ENCODE measurements around the gene ADCY2. TPM values are rescaled to one million over a fixed set of nuclear protein-coding genes. Genes with fewer than 3 reads are reported as not detected.

The ADCY2 gene
- total RNA-seq, 4 donors from 2014 or later: 0.34 to 2.7 (median 1.5) TPM

DNA sequence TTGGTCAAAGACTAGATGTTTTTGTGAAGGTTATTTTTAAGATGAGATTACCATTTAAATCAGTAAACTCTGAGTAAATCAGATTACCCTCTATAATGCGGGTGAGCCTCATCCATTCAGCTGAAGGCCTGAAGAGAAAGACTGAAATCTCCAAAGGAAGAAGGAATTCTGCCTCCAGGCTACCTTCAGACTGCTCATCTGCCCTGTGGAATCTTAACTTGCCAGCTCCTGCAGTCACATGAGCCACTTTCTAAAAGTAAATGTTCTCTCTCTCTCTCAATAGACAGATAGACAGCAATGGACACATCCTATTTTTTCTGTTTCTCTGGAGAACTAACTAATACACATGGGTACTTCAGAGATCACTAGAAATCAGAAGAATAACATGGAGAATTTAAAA, 272.2 kb downstream of the ADCY2 start:
- no peak for DNase-seq
- H3K36me3 ChIP-seq: no peaks in the 10 kb centered on the region
- TF ChIP-seq POLR2A (IDR thresholded peaks at IDR 0.05): no peak
- TF ChIP-seq, protein P1, sequence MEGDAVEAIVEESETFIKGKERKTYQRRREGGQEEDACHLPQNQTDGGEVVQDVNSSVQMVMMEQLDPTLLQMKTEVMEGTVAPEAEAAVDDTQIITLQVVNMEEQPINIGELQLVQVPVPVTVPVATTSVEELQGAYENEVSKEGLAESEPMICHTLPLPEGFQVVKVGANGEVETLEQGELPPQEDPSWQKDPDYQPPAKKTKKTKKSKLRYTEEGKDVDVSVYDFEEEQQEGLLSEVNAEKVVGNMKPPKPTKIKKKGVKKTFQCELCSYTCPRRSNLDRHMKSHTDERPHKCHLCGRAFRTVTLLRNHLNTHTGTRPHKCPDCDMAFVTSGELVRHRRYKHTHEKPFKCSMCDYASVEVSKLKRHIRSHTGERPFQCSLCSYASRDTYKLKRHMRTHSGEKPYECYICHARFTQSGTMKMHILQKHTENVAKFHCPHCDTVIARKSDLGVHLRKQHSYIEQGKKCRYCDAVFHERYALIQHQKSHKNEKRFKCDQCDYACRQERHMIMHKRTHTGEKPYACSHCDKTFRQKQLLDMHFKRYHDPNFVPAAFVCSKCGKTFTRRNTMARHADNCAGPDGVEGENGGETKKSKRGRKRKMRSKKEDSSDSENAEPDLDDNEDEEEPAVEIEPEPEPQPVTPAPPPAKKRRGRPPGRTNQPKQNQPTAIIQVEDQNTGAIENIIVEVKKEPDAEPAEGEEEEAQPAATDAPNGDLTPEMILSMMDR (IDR thresholded peaks at IDR 0.05): no peak
- WGBS, 2 donors: 78 to 84% methylated on average over 1 of the region's 1 CpG
- H3K9me3 ChIP-seq: no peaks in the 10 kb centered on the region
- H3K4me3 ChIP-seq (replicated peaks in 1 of 3): no peak overlapping the region
- no peaks in the 10 kb centered on the region for H3K27me3 ChIP-seq
- no peak overlapping the region for H3K27ac ChIP-seq
- intact Hi-C loops (cut with DNase I): no loop called here
- no peaks in the 10 kb centered on the region for H3K4me1 ChIP-seq

DNA sequence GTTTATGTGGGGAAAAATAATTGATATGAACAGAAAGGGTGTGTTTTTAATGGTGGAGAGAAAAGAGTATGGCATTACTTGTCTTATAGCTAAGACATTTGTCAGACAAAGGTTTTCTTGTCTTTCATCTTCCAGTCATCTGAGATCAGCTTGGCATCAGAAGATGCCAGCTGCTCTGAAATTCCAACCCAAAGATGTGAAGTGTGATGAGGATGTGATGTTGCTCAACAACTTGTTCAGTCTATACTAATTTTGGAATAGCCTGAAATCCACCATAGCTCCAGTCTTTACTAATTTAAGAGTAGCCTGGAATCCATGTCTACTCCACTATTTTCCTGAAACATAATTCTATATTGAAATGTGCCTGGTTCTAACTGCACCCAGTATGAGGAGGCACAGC, 272.7 kb downstream of the ADCY2 start:
- DNase-seq: no peak
- intact Hi-C loops (cut with DNase I): no loop called here
- TF ChIP-seq, protein P1 (IDR thresholded peaks at IDR 0.05): no peak
- no peak for TF ChIP-seq POLR2A (IDR thresholded peaks at IDR 0.05)

DNA sequence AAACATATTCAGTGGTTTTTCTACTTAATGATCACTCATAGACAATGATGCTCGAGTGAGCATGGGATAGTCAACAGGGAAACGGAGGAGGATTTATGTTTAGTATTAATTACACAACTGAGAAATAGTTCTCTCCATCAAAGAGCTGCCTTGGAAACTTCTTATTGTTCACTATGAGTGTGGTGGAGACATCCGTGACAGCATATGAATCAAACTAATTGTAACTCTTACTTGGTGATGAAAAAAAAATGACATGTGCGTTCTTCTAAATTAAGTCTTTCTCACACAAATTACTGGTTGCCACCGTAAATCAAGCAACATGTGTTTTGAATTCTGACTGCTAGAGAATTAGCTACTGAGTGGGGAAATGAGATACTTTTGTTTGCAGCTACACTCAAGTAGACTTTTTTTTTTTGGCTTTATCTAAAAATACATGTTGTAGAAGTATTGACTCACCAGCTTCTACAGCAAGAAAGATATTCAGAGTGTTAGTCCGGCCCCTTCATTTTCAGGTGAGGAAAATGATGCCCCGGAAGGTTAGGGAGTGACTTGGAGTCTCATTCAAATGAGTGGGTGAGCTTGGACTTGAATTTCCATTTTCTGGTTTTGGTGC, 275.5 kb downstream of the ADCY2 start:
- Histone ChIP-seq H3K9me3 (no peaks in the 10 kb centered on the region), H3K36me3 (no peaks in the 10 kb centered on the region), H3K27ac (no peak overlapping the region), H3K27me3 (no peaks in the 10 kb centered on the region), H3K4me3 (replicated peaks in 1 of 3) (no peak overlapping the region), H3K4me1 (no peaks in the 10 kb centered on the region)
- no peak for DNase-seq
- TF ChIP-seq, protein P1 (IDR thresholded peaks at IDR 0.05): no peak
- TF ChIP-seq POLR2A (IDR thresholded peaks at IDR 0.05): no peak
- intact Hi-C loops (cut with DNase I): no loop called here
- WGBS, 2 donors: 73 to 77% methylated on average over 7 of the region's 7 CpGs

More for the DNA sequence above, 272.7 kb downstream of the ADCY2 start:
- H3K4me1 ChIP-seq: no peaks in the 10 kb centered on the region
- no peak overlapping the region for H3K27ac ChIP-seq
- H3K9me3 ChIP-seq: no peaks in the 10 kb centered on the region
- no peak overlapping the region for H3K4me3 ChIP-seq (replicated peaks in 1 of 3)
- no peaks in the 10 kb centered on the region for H3K27me3 ChIP-seq
- no peaks in the 10 kb centered on the region for H3K36me3 ChIP-seq

DNA sequence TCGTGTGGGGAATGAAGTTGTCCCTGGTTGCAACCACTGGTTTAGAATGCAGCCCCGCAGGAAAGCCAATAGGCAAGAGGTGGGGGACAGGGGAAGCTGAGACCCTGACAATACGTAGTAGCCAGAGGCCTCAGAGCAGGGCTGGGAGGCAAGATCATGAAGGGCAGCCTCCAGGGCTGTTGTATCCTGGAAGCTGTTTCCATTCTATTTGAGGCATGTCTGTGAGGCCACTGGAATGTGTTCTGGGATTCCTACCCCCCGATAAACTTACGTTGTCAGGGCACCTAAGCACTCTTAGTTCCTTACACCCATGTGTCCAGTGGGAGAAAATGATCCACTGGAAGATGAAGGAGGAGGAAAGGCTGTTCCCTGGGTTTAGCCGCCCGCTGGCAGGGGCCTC, 277.7 kb downstream of the ADCY2 start:
- Histone ChIP-seq H3K27ac (no peak overlapping the region), H3K36me3 (no peaks in the 10 kb centered on the region), H3K9me3 (no peaks in the 10 kb centered on the region), H3K27me3 (no peaks in the 10 kb centered on the region), H3K4me1 (no peaks in the 10 kb centered on the region), H3K4me3 (replicated peaks in 1 of 3) (no peak overlapping the region)
- WGBS, 2 donors: 82 to 95% methylated on average over 5 to 7 of the region's 7 CpGs
- no peak for DNase-seq
- TF ChIP-seq, protein P1 (IDR thresholded peaks at IDR 0.05): no peak
- no peak for TF ChIP-seq POLR2A (IDR thresholded peaks at IDR 0.05)
- intact Hi-C loops (cut with DNase I): no loop called here

DNA sequence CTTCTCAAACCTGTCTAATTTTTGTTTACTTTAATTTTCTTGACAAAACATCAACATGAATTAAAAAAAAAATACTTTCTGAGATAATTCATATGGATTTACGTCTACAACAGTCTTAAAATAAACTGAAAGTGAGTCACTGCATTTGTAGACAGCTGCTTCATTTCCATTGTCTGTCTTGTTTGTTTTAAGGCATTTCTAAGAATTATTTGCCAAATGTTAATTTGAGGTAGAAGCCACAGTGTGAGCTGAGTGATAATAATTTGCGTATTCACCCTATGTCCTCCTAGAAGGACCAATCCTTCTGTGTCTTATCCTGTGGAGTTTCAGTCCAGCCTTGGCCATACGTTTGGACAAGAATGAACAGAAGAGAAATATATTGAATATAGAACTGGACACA, 280.5 kb downstream of the ADCY2 start:
- H3K27ac ChIP-seq: no peak overlapping the region
- no peaks in the 10 kb centered on the region for H3K9me3 ChIP-seq
- intact Hi-C loops (cut with DNase I): no loop called here
- no peak for TF ChIP-seq POLR2A (IDR thresholded peaks at IDR 0.05)
- TF ChIP-seq, protein P1 (IDR thresholded peaks at IDR 0.05): no peak
- DNase-seq: no peak
- no peaks in the 10 kb centered on the region for H3K27me3 ChIP-seq
- H3K36me3 ChIP-seq: no peaks in the 10 kb centered on the region
- H3K4me1 ChIP-seq: no peaks in the 10 kb centered on the region
- 77 to 83% methylated on average over 3 of the region's 3 CpGs for WGBS, 2 donors
- no peak overlapping the region for H3K4me3 ChIP-seq (replicated peaks in 1 of 3)
